H9 (cell line): ENCODE results near the gene CCDC80. TPM values are rescaled to one million over a fixed set of nuclear protein-coding genes. Genes with fewer than 3 reads are reported as not detected.

Experiments used
- DNase-seq: peaks from one replicate; pipeline ENCODE4 v3.0.0-alpha.2; 2017
- H2AFZ ChIP-seq: one replicate; pipeline ENCODE4 v1.6.1; 2013; ENCODE audit warnings: mild to moderate bottlenecking, low read length, control low read depth, moderate library complexity
- H2AK5ac ChIP-seq: 2 replicates; pipeline ENCODE4 v1.6.1; 2013; ENCODE audit warnings: low read length, control low read depth, mixed read lengths; ENCODE audit not compliant: insufficient read length
- H2BK120ac ChIP-seq: one replicate; pipeline ENCODE4 v1.6.1; 2013; ENCODE audit warnings: low read depth, mild to moderate bottlenecking, low read length, control low read depth, inconsistent platforms; ENCODE audit not compliant: poor library complexity, severe bottlenecking
- H2BK12ac ChIP-seq: 2 replicates; pipeline ENCODE4 v1.6.1; 2013; ENCODE audit warnings: low read length, control low read depth, mixed read lengths, low read depth; ENCODE audit not compliant: insufficient read length
- H2BK15ac ChIP-seq: 2 replicates; pipeline ENCODE4 v1.6.1; 2013; ENCODE audit warnings: low read depth, low read length, control low read depth
- H2BK20ac ChIP-seq: one replicate; pipeline ENCODE4 v1.6.1; 2013; ENCODE audit warnings: low read depth, mild to moderate bottlenecking, low read length, control low read depth, inconsistent platforms; ENCODE audit not compliant: poor library complexity, severe bottlenecking
- H2BK5ac ChIP-seq: 2 replicates; pipeline ENCODE4 v1.6.1; 2013; ENCODE audit warnings: low read length, control low read depth, mixed read lengths; ENCODE audit not compliant: insufficient read length
- H3K14ac ChIP-seq: 2 replicates; pipeline ENCODE4 v1.6.1; 2013; ENCODE audit warnings: low read length, control low read depth; ENCODE audit not compliant: insufficient read depth
- H3K18ac ChIP-seq: 2 replicates; pipeline ENCODE4 v1.6.1; 2013; ENCODE audit warnings: low read depth, mild to moderate bottlenecking, mixed read lengths, low read length, control low read depth; ENCODE audit not compliant: insufficient read length
- H3K23ac ChIP-seq: 2 replicates; pipeline ENCODE4 v1.6.1; 2013; ENCODE audit warnings: low read length, control low read depth, mixed read lengths, low read depth; ENCODE audit not compliant: insufficient read length
- H3K23me2 ChIP-seq: 2 replicates; pipeline ENCODE4 v1.6.1; 2013; ENCODE audit warnings: low read depth, mild to moderate bottlenecking, mixed read lengths, low read length, control low read depth; ENCODE audit not compliant: insufficient read length, poor library complexity, severe bottlenecking
- H3K27ac ChIP-seq: 2 replicates; pipeline ENCODE4 v1.5.1; 2013; ENCODE audit warnings: low read length, control low read depth, mixed read lengths, low read depth; ENCODE audit not compliant: insufficient read length
- H3K27me3 ChIP-seq: 2 replicates; pipeline ENCODE4 v1.6.1; 2013; ENCODE audit warnings: low read length, control low read depth, inconsistent platforms; ENCODE audit not compliant: insufficient read depth
- H3K4ac ChIP-seq: 2 replicates; pipeline ENCODE4 v1.6.1; 2013; ENCODE audit warnings: low read depth, mild to moderate bottlenecking, control low read depth, inconsistent platforms, low read length, moderate library complexity
- H3K4me1 ChIP-seq: 2 replicates; pipeline ENCODE4 v1.6.1; 2013; ENCODE audit warnings: low read length, control low read depth, inconsistent platforms; ENCODE audit not compliant: insufficient read depth
- H3K4me2 ChIP-seq: 2 replicates; pipeline ENCODE4 v1.6.1; 2013; ENCODE audit warnings: low read length, control low read depth, mixed read lengths; ENCODE audit not compliant: insufficient read length, insufficient read depth
- H3K56ac ChIP-seq: 2 replicates; pipeline ENCODE4 v1.6.1; 2013; ENCODE audit warnings: low read depth, mild to moderate bottlenecking, mixed read lengths, low read length, control low read depth; ENCODE audit not compliant: insufficient read length
- H3K79me1 ChIP-seq: 2 replicates; pipeline ENCODE4 v1.6.1; 2013; ENCODE audit warnings: low read depth, mild to moderate bottlenecking, moderate library complexity, low read length, control low read depth, inconsistent platforms; ENCODE audit not compliant: insufficient read depth, poor library complexity, severe bottlenecking
- H3K79me2 ChIP-seq: 2 replicates; pipeline ENCODE4 v1.6.1; 2013; ENCODE audit warnings: low read length, control low read depth, inconsistent platforms; ENCODE audit not compliant: insufficient read depth
- H3K9ac ChIP-seq: 2 replicates; pipeline ENCODE4 v1.6.1; 2013; ENCODE audit warnings: low read length, control low read depth, mixed read lengths; ENCODE audit not compliant: insufficient read length; ENCODE audit errors: extremely low read depth
- H3K9me3 ChIP-seq: one replicate; pipeline ENCODE4 v1.6.1; 2013; ENCODE audit warnings: low read depth, low read length, inconsistent platforms; ENCODE audit not compliant: control insufficient read depth
- H3T11ph ChIP-seq: one replicate; pipeline ENCODE4 v1.6.1; 2013; ENCODE audit warnings: mild to moderate bottlenecking, low read length, control low read depth, inconsistent platforms
- H4K20me1 ChIP-seq: one replicate; pipeline ENCODE4 v1.6.1; 2013; ENCODE audit not compliant: control insufficient read depth, insufficient read length, insufficient read depth
- H4K5ac ChIP-seq: 2 replicates; pipeline ENCODE4 v1.6.1; 2013; ENCODE audit warnings: low read depth, mild to moderate bottlenecking, mixed read lengths, low read length, control low read depth; ENCODE audit not compliant: insufficient read length
- H4K8ac ChIP-seq: replicated peaks from 2 replicates; pipeline ENCODE4 v1.6.1; 2013; ENCODE audit warnings: low read length, control low read depth, mixed read lengths, low read depth; ENCODE audit not compliant: insufficient read length
- H4K91ac ChIP-seq: 2 replicates; pipeline ENCODE4 v1.6.1; 2013; ENCODE audit warnings: low read depth, mild to moderate bottlenecking, moderate library complexity, mixed read lengths, low read length, control low read depth; ENCODE audit not compliant: insufficient read length
- H3K27ac Mint-ChIP-seq, 3 experiments: 2 replicates in 2 of 3; 3 replicates in 1 of 3; pipeline ENCODE4 v1.8.0; 2020 to 2021; ENCODE audit warnings: mixed read lengths in 3 of 3, mild to moderate bottlenecking in 1 of 3, moderate library complexity in 1 of 3
- H3K27me3 Mint-ChIP-seq: 2 replicates; pipeline ENCODE4 v1.8.0; 2021; ENCODE audit warnings: low read depth, mild to moderate bottlenecking, moderate library complexity, mixed read lengths
- H3K36me3 Mint-ChIP-seq, 3 experiments: 2 replicates in 2 of 3; 3 replicates in 1 of 3; pipeline ENCODE4 v1.8.0; 2020 to 2021; ENCODE audit warnings: low read depth in 3 of 3, mixed read lengths in 3 of 3; ENCODE audit not compliant: insufficient read depth in 1 of 3
- H3K4me1 Mint-ChIP-seq, 2 experiments: 2 replicates each; pipeline ENCODE4 v1.8.0; 2020; ENCODE audit warnings: mixed read lengths in 2 of 2
- H3K4me3 Mint-ChIP-seq, 2 experiments: 2 replicates in 1 of 2; 3 replicates in 1 of 2; pipeline ENCODE4 v1.8.0; 2020 to 2021; ENCODE audit warnings: mild to moderate bottlenecking in 2 of 2, mixed read lengths in 2 of 2, moderate library complexity in 1 of 2
- H3K9me3 Mint-ChIP-seq, 2 experiments: 2 replicates in 1 of 2; 3 replicates in 1 of 2; pipeline ENCODE4 v1.8.0; 2020; ENCODE audit warnings: mild to moderate bottlenecking in 2 of 2, mixed read lengths in 2 of 2, moderate library complexity in 1 of 2
- WGBS: extraction: QIAGEN DNeasy Blood & Tissue Kit; methylation state at CpG from one replicate; pipeline ENCODE4 v1.1.7; 2013; ENCODE audit warnings: missing lambda C conversion rate, low lambda C conversion rate, mixed read lengths; ENCODE audit not compliant: insufficient read length; ENCODE audit errors: extremely low coverage; 5-methylcytosine and 5-hydroxymethylcytosine counted together
- total RNA-seq: library from RNA; stranded (reverse); gene quantifications from 2 replicates; pipeline ENCODE4 v1.2.1, GENCODE V29; 2021
- TF ChIP-seq, protein P1 (sequence below): fragments of 200-600 bp; sonication (generic); conservative IDR thresholded peaks from 3 replicates; pipeline ENCODE4 v1.8.0; 2021; ENCODE audit warnings: antibody characterized with exemption, mild to moderate bottlenecking

CCDC80 gene
- total RNA-seq, 1 experiment from 2014 or later, result 5.4 TPM

- H3K4me2 ChIP-seq, result no peak overlapping the region
- peaks cover 23 to 24% of the 10 kb centered on the region in 2 experiments for H3K4me1 Mint-ChIP-seq
- peak overlapping the region in 1 of 3 experiments; percentile 17; a peak in 1 of 7 replicates for H3K27ac Mint-ChIP-seq
Measured at GRCh38 chr3:112646623-112647022, 5.7 kb upstream of the CCDC80 start.

More at GRCh38 chr3:112646623-112647022, 5.7 kb upstream of the CCDC80 start:
- no CpG with 5 or more reads among the region's 7 CpGs for WGBS
- H2BK5ac ChIP-seq, result no peak overlapping the region
- H3K18ac ChIP-seq, result no peak overlapping the region
- H3K14ac ChIP-seq, result no peak overlapping the region
- H3K4me3 Mint-ChIP-seq, result no peak overlapping the region
- no peaks in the 10 kb centered on the region for H3K79me1 ChIP-seq
- H4K5ac ChIP-seq, result no peak overlapping the region
- H3K23me2 ChIP-seq, result no peaks in the 10 kb centered on the region
- H2AK5ac ChIP-seq, result no peak overlapping the region
- peaks cover 14% of the 10 kb centered on the region for H3K4me1 ChIP-seq
- H3K4ac ChIP-seq, result no peak overlapping the region
- no peak overlapping the region for H4K91ac ChIP-seq
- no peaks in the 10 kb centered on the region for H3K9me3 ChIP-seq
- TF ChIP-seq, protein P1, sequence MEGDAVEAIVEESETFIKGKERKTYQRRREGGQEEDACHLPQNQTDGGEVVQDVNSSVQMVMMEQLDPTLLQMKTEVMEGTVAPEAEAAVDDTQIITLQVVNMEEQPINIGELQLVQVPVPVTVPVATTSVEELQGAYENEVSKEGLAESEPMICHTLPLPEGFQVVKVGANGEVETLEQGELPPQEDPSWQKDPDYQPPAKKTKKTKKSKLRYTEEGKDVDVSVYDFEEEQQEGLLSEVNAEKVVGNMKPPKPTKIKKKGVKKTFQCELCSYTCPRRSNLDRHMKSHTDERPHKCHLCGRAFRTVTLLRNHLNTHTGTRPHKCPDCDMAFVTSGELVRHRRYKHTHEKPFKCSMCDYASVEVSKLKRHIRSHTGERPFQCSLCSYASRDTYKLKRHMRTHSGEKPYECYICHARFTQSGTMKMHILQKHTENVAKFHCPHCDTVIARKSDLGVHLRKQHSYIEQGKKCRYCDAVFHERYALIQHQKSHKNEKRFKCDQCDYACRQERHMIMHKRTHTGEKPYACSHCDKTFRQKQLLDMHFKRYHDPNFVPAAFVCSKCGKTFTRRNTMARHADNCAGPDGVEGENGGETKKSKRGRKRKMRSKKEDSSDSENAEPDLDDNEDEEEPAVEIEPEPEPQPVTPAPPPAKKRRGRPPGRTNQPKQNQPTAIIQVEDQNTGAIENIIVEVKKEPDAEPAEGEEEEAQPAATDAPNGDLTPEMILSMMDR, result no peak
- H3K79me2 ChIP-seq, result no peaks in the 10 kb centered on the region
- H3K9ac ChIP-seq, result no peak overlapping the region
- H2BK15ac ChIP-seq, result no peak overlapping the region
- no peak for DNase-seq
- no peak overlapping the region for H3K23ac ChIP-seq
- no peak overlapping the region for H3K56ac ChIP-seq
- no peak overlapping the region for H2BK120ac ChIP-seq
- H3K36me3 Mint-ChIP-seq, result no peaks in the 10 kb centered on the region
- H2BK20ac ChIP-seq, result no peak overlapping the region
- no peak overlapping the region for H2AFZ ChIP-seq
- H3K9me3 Mint-ChIP-seq, result no peaks in the 10 kb centered on the region; a peak in 1 of 5 replicates
- no peaks in the 10 kb centered on the region for H3K27me3 Mint-ChIP-seq
- H2BK12ac ChIP-seq, result no peak overlapping the region
- H4K8ac ChIP-seq, result no peak overlapping the region
- H3K27ac ChIP-seq, result no peak overlapping the region
- no peaks in the 10 kb centered on the region for H3K27me3 ChIP-seq
- H3T11ph ChIP-seq, result no peak overlapping the region
- no peaks in the 10 kb centered on the region for H4K20me1 ChIP-seq
